HG03521 (cell line): ENCODE data around the gene SPATA33.
"Not testable (repeated sequence)": the region's sequence is repeated elsewhere in the genome, so short reads cannot be mapped to it uniquely, and the experiment has no call there.

ENCODE experiments used
- ATAC-seq: cut with Tn5 transposase; IDR thresholded peaks from one replicate; pipeline ENCODE4 v1.9.1; 2021; ENCODE audit warnings: mild to moderate bottlenecking, moderate library complexity; ENCODE audit not compliant: unreplicated experiment

SPATA33 gene

GRCh38 chr16:89658221-89658879 is 714 bp downstream of the SPATA33 start:
- ATAC-seq: no peak

GRCh38 chr16:89660146-89660545 is 2.5 kb downstream of the SPATA33 start:
- no peak for ATAC-seq

- ATAC-seq: no peak
Measured at GRCh38 chr16:89661215-89661614, 3.6 kb downstream of the SPATA33 start.

GRCh38 chr16:89664238-89664637 is 6.6 kb downstream of the SPATA33 start:
- not testable (repeated sequence) for ATAC-seq

- not testable (repeated sequence) for ATAC-seq
Measured at GRCh38 chr16:89667000-89667399, 9.4 kb downstream of the SPATA33 start.

- no peak for ATAC-seq
Measured at GRCh38 chr16:89667633-89668032, 10.0 kb downstream of the SPATA33 start.

- ATAC-seq: no peak
Measured at GRCh38 chr16:89668790-89669158, 11.1 kb downstream of the SPATA33 start.

GRCh38 chr16:89669755-89670154 is 12.1 kb downstream of the SPATA33 start:
- no peak for ATAC-seq

GRCh38 chr16:89670496-89671431 is 13.1 kb downstream of the SPATA33 start:
- no peak for ATAC-seq

- ATAC-seq: not testable (repeated sequence)
Measured at GRCh38 chr16:89671565-89671964, 13.9 kb downstream of the SPATA33 start.

- ATAC-seq: no peak
Measured at GRCh38 chr16:89672177-89672941, 14.7 kb downstream of the SPATA33 start.

GRCh38 chr16:89678258-89678657 is 20.6 kb downstream of the SPATA33 start:
- no peak for ATAC-seq

- no peak for ATAC-seq
Measured at GRCh38 chr16:89685916-89686315, 28.3 kb downstream of the SPATA33 start.

- ATAC-seq: peak; percentile 78
Measured at GRCh38 chr16:89686520-89687091, 29.0 kb downstream of the SPATA33 start, which contains the start of gene CDK10. Gene CDK10, plus strand, starts transcription at chr16:89686689. Its CDS starts 22 bp downstream, at chr16:89686711.

- peak; percentile 39 for ATAC-seq
Measured at GRCh38 chr16:89687092-89687940, 29.7 kb downstream of the SPATA33 start.

GRCh38 chr16:89688395-89688794 is 30.8 kb downstream of the SPATA33 start:
- no peak for ATAC-seq

GRCh38 chr16:89689142-89689541 is 31.5 kb downstream of the SPATA33 start:
- no peak for ATAC-seq

GRCh38 chr16:89689621-89690020 is 32.0 kb downstream of the SPATA33 start:
- ATAC-seq: not testable (repeated sequence)

GRCh38 chr16:89690392-89690901 is 32.8 kb downstream of the SPATA33 start:
- no peak for ATAC-seq
